NCI-H128 (cell line): Measurements from ENCODE around the gene HRG.

Experiments used
- DNase-seq: peaks from one replicate; lab custom pipeline; 2025; ENCODE audit not compliant: unreplicated experiment; lab: John Stamatoyannopoulos, UW

Gene HRG

DNA sequence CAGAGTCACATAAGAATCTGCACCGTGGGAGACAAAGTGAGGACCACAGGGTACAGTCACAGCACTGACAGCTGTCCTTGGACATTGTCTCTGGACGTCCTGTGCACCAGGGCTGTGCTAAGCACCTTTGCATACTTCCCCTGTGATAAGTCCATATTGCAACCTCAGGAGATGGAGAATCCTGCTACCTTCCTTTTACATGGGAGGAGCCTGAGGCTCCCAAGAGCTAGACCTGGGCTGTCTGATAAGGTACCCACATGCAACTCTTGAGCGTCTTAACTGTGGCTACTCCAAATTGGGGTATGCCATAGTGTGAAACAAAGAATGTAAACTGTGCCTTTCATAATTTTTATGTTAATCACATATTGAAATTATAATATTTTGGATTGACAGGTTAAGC lies 28.1 kb upstream of the HRG start:
- DNase-seq = no peak

DNA sequence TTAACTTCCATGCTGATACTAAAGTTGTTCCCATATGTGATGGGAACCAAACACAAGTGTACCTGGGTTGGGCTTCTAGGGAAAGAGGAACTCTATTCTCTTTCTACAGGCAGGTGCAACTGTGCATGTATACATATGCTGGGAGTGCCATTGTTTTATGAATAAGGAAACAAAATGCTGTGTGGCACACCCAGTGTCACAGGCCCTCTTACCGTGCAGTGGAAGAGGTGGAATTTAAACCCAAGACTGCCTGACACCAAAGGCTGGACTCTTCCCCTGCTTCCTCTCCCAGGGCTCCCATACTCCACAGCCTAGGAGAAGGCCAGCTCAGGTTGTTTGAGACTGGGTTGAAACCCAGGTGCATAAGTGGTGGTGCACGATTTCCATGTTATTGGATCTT lies 27.6 kb upstream of the HRG start:
- no peak for DNase-seq

- DNase-seq = no peak
Measured at GRCh38 chr3:186639778-186640472, 25.9 kb upstream of the HRG start, which contains the start of gene FETUB. Gene FETUB (plus strand): TSS chr3:186640399. CDS start chr3:186640461, 62 bp downstream.

GRCh38 chr3:186640473-186640818 lies 25.4 kb upstream of the HRG start:
- DNase-seq = no peak

GRCh38 chr3:186640929-186641328 lies 24.9 kb upstream of the HRG start:
- DNase-seq = no peak

DNA sequence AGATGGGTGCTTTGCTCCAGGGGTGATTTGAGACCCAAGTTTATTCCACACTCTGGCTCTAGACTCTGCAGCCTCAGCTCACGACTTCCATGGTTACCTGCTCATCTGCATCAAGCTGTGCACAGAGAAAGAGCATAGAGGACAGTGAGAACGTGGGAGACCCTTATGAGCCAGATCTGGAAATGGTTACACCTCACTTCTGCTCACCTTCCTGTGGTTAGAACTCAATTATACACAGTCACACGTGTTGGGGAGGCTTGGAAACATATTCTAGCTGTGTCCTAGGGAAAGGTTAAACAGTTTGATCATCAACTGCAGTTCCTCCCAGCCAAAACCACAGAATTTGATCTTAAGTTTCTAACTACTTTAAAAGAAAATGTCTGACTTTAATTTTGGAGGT lies 23.8 kb upstream of the HRG start:
- no peak for DNase-seq

- no peak for DNase-seq
Measured at GRCh38 chr3:186643493-186643892, 22.3 kb upstream of the HRG start.

DNA sequence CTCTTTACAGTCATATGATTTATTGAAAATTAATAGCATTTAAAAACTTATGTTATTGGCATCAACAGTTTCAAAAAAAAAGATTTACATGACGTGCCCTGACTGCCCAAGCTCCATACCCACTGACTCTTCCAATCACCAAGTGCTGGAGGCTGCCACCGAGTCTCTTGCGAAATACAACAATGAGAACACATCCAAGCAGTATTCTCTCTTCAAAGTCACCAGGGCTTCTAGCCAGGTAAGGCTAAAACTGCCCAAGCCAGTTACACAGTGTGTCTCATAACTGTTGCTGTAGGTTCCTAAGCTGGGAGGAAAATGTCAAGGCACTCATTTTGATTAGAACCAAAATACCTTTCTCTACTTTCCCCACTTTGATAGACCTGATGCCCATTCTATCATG lies 21.1 kb upstream of the HRG start:
- DNase-seq = no peak

- no peak for DNase-seq
Measured at GRCh38 chr3:186646106-186646505, 19.7 kb upstream of the HRG start.

DNA sequence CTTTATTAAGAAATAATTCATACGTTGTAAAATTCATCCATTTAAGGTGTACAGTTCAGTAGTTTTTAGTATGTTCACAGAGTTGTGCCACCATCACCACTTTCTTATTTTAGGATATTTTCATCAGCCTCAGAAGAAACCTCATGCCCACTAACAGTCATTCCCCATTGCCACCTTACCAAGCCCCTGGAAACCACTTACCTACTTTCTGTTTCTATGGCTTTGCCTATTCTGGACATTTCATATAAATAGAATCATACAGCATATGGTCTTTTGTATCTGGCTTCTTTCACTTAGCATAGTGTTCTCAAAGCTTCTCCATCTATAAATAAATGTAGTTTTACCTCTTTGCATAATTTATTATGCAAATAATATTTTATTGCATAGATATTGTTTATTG lies 19.0 kb upstream of the HRG start:
- DNase-seq = no peak

GRCh38 chr3:186648851-186649250 lies 17.0 kb upstream of the HRG start:
- DNase-seq = no peak

GRCh38 chr3:186651678-186652215 lies 14.1 kb upstream of the HRG start:
- no peak for DNase-seq

DNA sequence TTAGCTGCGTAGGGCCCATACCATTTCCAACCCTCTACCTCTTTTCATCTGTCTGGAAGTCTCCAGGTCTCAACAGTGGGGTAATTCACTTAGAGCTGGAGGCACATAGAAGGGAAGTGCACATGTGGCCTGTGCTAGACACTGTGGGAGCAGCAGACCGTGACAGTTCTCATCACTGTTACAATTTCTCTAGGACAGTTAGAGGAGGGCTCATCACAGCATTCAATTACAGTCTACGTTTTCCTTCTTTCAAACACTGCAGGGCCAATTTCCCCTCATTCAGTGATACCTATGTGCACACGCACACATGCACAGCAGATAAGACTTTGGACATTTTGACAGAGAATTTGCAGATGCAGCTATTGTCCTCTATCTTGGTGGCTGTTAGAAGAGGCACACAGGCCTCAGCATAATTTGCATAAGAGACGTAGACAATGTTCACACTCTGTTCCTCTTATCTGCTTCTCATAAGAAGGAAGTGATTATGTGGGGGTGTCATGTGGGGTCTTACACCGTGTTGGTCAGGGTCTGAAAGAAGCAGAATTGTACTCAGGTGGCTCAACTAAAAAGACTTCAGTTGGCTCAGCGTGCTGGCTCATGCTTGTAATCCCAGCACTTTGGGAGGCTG lies 12.6 kb upstream of the HRG start:
- no peak for DNase-seq

GRCh38 chr3:186653984-186654383 lies 11.8 kb upstream of the HRG start:
- no peak for DNase-seq

DNA sequence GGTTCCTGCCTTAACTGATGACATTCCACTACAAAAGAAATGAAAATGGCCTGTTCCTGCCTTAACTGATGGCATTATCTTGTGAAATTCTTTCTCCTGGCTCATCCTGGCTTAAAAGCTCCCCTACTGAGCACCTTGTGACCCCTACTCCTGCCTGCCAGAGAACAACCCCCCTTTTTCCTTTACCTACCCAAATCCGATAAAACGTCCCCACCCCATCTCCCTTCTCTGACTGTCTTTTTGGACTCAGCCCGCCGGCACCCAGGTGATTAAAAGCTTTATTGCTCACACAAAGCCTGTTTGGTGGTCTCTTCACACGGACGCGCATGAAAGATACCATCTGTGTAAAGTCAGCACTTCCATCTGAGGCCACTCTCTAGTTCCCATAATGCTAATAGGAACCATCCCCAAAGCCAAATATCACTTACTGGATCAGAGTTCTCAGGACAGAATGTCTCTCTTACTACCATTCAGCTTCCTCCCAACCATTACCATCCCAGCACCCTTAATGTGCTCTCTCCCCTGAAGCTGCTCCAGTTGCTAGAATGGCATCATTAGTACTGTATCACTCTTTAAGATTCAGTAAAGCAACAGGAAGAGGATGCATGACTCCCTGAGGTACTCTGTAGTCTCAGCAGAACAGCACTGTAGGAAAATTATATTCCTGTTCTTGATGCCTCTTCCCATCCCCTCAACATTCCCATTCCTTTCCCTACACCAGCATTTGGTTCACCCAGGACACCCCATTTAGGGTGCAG lies 2.3 kb upstream of the HRG start:
- no peak for DNase-seq

- no peak for DNase-seq
Measured at GRCh38 chr3:186664119-186664495, 1.7 kb upstream of the HRG start.

DNA sequence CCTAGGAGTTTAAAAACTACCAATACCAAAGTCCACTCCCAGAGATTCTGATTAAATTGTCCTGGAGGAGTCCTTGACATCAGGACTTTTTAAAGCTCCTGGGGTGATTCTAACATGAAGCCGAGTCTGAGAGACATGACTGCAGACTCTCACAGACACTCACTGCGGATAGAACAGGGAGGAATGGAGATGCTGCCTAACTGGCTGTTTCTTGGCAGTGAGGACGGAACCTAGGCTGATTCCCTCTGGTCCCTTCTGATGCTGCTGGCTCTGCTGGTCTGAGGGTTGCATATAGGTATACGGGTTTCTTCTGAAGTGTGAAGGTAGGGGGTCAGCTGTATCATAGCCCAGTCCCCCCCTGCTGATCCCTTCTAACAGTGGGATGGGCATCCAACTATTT lies 1.3 kb upstream of the HRG start:
- no peak for DNase-seq

DNA sequence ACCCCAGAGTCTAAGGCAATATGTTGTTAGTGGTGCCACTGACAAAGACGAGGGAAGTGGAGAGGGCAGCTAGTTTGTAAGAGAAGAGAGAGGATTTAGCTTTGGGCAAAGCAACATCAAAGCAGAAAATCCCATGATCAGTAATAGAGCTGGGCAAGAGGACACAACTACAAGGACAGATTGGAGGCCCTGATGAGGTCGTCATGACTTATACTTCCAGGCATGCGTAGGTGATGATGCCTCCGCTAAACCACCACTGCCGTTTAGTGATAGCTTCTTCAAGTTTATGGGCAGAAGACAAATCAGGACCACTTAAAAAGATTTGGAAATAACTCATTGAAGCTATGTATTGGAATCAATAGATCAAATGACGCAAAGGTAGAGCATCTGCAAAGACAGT lies 2.6 kb downstream of the HRG start:
- no peak for DNase-seq

GRCh38 chr3:186669378-186670084 lies 3.7 kb downstream of the HRG start:
- no peak for DNase-seq

GRCh38 chr3:186670155-186670554 lies 4.3 kb downstream of the HRG start:
- no peak for DNase-seq

- no peak for DNase-seq
Measured at GRCh38 chr3:186671051-186671450, 5.2 kb downstream of the HRG start.
